ENCODE measurements around the gene ODAD2.

DNA sequence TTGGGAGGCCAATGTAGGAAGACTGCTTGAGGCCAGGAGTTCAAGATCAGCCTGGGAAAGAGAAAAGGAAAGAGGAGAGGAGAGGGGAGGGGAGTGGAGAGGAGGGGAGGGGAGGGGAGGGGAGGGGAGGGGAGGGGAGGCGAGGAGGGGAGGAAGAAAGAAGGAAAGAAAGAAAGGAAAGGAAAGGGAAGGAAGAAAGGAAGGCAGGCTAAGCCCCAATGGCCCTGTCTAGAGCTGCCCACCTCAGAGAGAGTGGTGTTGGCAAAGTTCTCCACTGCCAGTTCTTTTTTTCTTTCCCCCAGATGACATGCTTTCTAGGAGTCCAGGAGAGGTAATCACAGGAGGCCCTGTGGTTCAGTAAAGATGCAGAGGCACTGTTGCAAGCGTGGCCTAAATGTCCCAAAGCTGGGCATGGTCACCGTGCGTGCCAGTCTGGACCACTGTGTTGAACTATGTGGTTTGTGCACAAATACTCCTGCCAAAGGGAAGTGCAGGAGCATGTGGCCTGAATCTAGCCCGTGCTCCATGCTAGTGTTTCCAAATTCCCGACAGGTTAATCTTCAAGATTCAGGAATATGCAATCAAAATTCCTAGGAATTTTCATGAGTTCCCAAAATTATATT lies 39.7 kb downstream of the ODAD2 start:
- TF ChIP-seq, protein P1, sequence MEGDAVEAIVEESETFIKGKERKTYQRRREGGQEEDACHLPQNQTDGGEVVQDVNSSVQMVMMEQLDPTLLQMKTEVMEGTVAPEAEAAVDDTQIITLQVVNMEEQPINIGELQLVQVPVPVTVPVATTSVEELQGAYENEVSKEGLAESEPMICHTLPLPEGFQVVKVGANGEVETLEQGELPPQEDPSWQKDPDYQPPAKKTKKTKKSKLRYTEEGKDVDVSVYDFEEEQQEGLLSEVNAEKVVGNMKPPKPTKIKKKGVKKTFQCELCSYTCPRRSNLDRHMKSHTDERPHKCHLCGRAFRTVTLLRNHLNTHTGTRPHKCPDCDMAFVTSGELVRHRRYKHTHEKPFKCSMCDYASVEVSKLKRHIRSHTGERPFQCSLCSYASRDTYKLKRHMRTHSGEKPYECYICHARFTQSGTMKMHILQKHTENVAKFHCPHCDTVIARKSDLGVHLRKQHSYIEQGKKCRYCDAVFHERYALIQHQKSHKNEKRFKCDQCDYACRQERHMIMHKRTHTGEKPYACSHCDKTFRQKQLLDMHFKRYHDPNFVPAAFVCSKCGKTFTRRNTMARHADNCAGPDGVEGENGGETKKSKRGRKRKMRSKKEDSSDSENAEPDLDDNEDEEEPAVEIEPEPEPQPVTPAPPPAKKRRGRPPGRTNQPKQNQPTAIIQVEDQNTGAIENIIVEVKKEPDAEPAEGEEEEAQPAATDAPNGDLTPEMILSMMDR (conservative IDR thresholded peaks at IDR 0.05) = no peak
- no peak for TF ChIP-seq ZFX (IDR thresholded peaks at IDR 0.05)
